GM12874 (cell line): ENCODE measurements around the gene TCEA2.

ENCODE experiments used
- TF ChIP-seq, protein P1 (sequence below): IDR thresholded peaks from 2 replicates; pipeline ENCODE4 v1.5.1; 2011; ENCODE audit warnings: low read depth, mild to moderate bottlenecking, control low read depth, low read length, moderate library complexity; ENCODE audit not compliant: insufficient read depth

Gene TCEA2

GRCh38 chr20:64083378-64083803 lies 20.4 kb downstream of the TCEA2 start:
- TF ChIP-seq, protein P1, sequence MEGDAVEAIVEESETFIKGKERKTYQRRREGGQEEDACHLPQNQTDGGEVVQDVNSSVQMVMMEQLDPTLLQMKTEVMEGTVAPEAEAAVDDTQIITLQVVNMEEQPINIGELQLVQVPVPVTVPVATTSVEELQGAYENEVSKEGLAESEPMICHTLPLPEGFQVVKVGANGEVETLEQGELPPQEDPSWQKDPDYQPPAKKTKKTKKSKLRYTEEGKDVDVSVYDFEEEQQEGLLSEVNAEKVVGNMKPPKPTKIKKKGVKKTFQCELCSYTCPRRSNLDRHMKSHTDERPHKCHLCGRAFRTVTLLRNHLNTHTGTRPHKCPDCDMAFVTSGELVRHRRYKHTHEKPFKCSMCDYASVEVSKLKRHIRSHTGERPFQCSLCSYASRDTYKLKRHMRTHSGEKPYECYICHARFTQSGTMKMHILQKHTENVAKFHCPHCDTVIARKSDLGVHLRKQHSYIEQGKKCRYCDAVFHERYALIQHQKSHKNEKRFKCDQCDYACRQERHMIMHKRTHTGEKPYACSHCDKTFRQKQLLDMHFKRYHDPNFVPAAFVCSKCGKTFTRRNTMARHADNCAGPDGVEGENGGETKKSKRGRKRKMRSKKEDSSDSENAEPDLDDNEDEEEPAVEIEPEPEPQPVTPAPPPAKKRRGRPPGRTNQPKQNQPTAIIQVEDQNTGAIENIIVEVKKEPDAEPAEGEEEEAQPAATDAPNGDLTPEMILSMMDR = peak; percentile 82

- TF ChIP-seq, protein P1 = no peak
These were observed 21.0 kb downstream of the TCEA2 start, which contains the start of gene LKAAEAR1 for GRCh38 chr20:64083804-64084684. Gene LKAAEAR1 (minus strand): TSS chr20:64084398. CDS start chr20:64084219, 179 bp downstream.

GRCh38 chr20:64084685-64085152 lies 21.7 kb downstream of the TCEA2 start:
- TF ChIP-seq, protein P1 = no peak

DNA sequence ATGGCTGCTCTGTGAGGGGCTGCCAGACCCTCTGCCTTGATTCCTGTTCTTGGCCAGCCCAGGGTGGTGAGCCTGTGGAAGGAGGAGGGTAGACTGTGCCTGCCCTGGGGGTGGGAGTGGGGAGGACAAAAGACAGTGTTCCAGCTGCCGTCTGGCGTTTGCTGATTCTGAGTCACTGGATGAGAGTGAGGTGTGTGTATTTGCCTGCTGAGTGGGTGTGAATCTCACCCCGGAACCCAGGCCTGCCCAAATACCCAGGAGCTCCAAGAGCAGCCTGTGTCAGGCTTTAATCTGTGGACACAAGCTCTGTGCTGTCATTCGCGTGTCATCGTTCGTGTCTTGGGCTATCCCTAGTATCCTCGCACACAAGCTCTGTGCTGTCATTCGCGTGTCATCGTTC lies 23.8 kb downstream of the TCEA2 start:
- TF ChIP-seq, protein P1 = no peak

DNA sequence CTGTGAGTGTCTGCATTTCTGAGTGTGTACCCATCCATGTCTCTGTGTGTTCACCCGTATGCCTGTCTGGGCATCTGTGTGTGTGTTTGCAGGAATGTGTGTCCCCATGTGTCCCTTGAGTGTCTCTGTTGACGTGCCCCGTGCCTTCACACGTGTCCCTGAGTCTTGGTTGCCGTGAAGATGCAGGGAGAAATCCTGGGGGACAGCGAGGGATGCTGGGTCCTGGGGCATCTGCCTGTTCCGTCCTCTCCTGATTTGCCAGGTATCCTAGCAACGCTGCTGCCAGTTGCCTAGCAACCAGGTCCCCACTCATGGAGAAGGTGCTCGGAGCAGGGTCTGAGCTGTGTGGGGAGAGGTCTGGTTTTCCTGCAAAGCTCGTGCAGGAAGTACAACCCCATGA lies 27.2 kb downstream of the TCEA2 start:
- TF ChIP-seq, protein P1 = no peak

- TF ChIP-seq, protein P1 = no peak
These were observed 28.3 kb downstream of the TCEA2 start for GRCh38 chr20:64091340-64091739.

DNA sequence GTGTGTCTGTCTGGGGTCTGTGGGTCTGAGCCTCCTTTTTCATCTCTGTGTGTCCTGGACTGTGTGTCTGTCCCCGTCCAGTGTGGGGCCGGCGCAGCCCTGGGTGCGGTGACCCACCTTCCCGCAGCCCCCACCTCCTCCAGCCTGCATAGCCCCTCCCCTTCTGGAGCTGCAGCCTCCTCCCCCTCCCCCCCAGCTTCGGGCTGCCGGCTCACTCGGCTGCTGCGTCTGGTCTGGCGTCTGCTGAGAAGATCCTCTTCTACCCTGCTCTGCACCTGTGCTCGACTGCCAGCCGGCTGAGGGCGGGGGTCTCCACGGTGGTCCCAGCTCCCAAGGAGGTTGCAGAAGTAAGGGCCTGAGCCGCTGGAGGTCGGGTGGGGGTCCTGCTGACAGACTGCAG lies 28.8 kb downstream of the TCEA2 start:
- TF ChIP-seq, protein P1 = no peak
